Measurements from ENCODE around the gene OSTC.

GRCh38 chr4:108636246-108636645, 14.2 kb upstream of the OSTC start:
- no peak for TF ChIP-seq REST (IDR thresholded peaks at IDR 0.05; ENCODE audit: low read depth)
- TF ChIP-seq EZH2 (IDR thresholded peaks at IDR 0.05), result no peak
- TF ChIP-seq CTCF (IDR thresholded peaks at IDR 0.05 in 2 of 3, conservative IDR thresholded peaks at IDR 0.05 in 1 of 3; ENCODE audit: borderline replicate concordance in 1 of 3, insufficient read depth in 1 of 3, low read depth in 2 of 3, low read length in 2 of 3), result no peak
- no peak for TF ChIP-seq POLR2AphosphoS5 (IDR thresholded peaks at IDR 0.05; ENCODE audit: low read depth, low read length)
